ENCODE data around the gene TADA3.

GRCh38 chr3:9743548-9743947, 48.7 kb downstream of the TADA3 start:
- no peak for TF ChIP-seq CTCF (conservative IDR thresholded peaks at IDR 0.05; ENCODE audit: low read depth in 2 of 2)
- no peak for TF ChIP-seq EZH2 (IDR thresholded peaks at IDR 0.05; ENCODE audit: low read depth, unreplicated experiment)
- TF ChIP-seq, protein P1, sequence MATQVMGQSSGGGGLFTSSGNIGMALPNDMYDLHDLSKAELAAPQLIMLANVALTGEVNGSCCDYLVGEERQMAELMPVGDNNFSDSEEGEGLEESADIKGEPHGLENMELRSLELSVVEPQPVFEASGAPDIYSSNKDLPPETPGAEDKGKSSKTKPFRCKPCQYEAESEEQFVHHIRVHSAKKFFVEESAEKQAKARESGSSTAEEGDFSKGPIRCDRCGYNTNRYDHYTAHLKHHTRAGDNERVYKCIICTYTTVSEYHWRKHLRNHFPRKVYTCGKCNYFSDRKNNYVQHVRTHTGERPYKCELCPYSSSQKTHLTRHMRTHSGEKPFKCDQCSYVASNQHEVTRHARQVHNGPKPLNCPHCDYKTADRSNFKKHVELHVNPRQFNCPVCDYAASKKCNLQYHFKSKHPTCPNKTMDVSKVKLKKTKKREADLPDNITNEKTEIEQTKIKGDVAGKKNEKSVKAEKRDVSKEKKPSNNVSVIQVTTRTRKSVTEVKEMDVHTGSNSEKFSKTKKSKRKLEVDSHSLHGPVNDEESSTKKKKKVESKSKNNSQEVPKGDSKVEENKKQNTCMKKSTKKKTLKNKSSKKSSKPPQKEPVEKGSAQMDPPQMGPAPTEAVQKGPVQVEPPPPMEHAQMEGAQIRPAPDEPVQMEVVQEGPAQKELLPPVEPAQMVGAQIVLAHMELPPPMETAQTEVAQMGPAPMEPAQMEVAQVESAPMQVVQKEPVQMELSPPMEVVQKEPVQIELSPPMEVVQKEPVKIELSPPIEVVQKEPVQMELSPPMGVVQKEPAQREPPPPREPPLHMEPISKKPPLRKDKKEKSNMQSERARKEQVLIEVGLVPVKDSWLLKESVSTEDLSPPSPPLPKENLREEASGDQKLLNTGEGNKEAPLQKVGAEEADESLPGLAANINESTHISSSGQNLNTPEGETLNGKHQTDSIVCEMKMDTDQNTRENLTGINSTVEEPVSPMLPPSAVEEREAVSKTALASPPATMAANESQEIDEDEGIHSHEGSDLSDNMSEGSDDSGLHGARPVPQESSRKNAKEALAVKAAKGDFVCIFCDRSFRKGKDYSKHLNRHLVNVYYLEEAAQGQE (IDR thresholded peaks at IDR 0.05; ENCODE audit: unreplicated experiment): no peak
- no peak for TF ChIP-seq POLR2AphosphoS5 (IDR thresholded peaks at IDR 0.05; ENCODE audit: low read depth)
- TF ChIP-seq, protein P2, sequence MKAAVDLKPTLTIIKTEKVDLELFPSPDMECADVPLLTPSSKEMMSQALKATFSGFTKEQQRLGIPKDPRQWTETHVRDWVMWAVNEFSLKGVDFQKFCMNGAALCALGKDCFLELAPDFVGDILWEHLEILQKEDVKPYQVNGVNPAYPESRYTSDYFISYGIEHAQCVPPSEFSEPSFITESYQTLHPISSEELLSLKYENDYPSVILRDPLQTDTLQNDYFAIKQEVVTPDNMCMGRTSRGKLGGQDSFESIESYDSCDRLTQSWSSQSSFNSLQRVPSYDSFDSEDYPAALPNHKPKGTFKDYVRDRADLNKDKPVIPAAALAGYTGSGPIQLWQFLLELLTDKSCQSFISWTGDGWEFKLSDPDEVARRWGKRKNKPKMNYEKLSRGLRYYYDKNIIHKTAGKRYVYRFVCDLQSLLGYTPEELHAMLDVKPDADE (IDR thresholded peaks at IDR 0.05): no peak
- TF ChIP-seq ZNF114 (CRISPR knock-in tag; IDR thresholded peaks at IDR 0.05): no peak
- TF ChIP-seq EZH2phosphoT487 (IDR thresholded peaks at IDR 0.05; ENCODE audit: unreplicated experiment): no peak
- TF ChIP-seq CREB1 (CRISPR knock-in tag; IDR thresholded peaks at IDR 0.05; ENCODE audit: low read depth): no peak

Data from GM23338 (cell line).